Measurements from ENCODE around the gene TBC1D22A.

The TBC1D22A gene

GRCh38 chr22:47209040-47209514 is 446.6 kb downstream of the TBC1D22A start:
- no peak for DNase-seq

- no peak for DNase-seq
Observed at GRCh38 chr22:47209547-47210023, 447.1 kb downstream of the TBC1D22A start.

- no peak for DNase-seq
Observed at GRCh38 chr22:47210112-47210657, 447.7 kb downstream of the TBC1D22A start.

- DNase-seq = no peak
Observed at GRCh38 chr22:47210686-47211085, 448.2 kb downstream of the TBC1D22A start.

- DNase-seq = peak; percentile 12
Observed at GRCh38 chr22:47213571-47214230, 451.3 kb downstream of the TBC1D22A start.

GRCh38 chr22:47215851-47216250 is 453.4 kb downstream of the TBC1D22A start:
- no peak for DNase-seq

GRCh38 chr22:47218671-47219070 is 456.2 kb downstream of the TBC1D22A start:
- DNase-seq = no peak

- DNase-seq = no peak
Observed at GRCh38 chr22:47219789-47220188, 457.3 kb downstream of the TBC1D22A start.

- DNase-seq = no peak
Observed at GRCh38 chr22:47220752-47221151, 458.3 kb downstream of the TBC1D22A start.

GRCh38 chr22:47221840-47222615 is 459.6 kb downstream of the TBC1D22A start:
- no peak for DNase-seq
